GM10248 (cell line): ENCODE data around the gene CUX1.

ENCODE experiments used
- CTCF ChIA-PET: fragments of 300-600 bp; sonication (Branson Sonifier 250); formaldehyde crosslinking; extraction: SDS; loops from one replicate; lab custom pipeline; 2021; ENCODE audit warnings: antibody characterized with exemption; lab: Yijun Ruan, JAX
- POLR2A ChIA-PET: fragments of 350-650 bp; sonication (Branson Sonifier 250); formaldehyde crosslinking; extraction: SDS; loops from one replicate; lab custom pipeline; 2020; ENCODE audit warnings: antibody characterized with exemption; lab: Yijun Ruan, JAX
- DNase-seq: peaks from one replicate; pipeline ENCODE4 v3.0.0; 2012; ENCODE audit errors: extremely low spot score
- TF ChIP-seq, protein P1 (sequence below): IDR thresholded peaks from 2 replicates; pipeline ENCODE4 v1.5.1; 2012; ENCODE audit warnings: mild to moderate bottlenecking, low read depth; ENCODE audit errors: extremely low read depth, missing control alignments, control extremely low read depth

CUX1 gene

DNA sequence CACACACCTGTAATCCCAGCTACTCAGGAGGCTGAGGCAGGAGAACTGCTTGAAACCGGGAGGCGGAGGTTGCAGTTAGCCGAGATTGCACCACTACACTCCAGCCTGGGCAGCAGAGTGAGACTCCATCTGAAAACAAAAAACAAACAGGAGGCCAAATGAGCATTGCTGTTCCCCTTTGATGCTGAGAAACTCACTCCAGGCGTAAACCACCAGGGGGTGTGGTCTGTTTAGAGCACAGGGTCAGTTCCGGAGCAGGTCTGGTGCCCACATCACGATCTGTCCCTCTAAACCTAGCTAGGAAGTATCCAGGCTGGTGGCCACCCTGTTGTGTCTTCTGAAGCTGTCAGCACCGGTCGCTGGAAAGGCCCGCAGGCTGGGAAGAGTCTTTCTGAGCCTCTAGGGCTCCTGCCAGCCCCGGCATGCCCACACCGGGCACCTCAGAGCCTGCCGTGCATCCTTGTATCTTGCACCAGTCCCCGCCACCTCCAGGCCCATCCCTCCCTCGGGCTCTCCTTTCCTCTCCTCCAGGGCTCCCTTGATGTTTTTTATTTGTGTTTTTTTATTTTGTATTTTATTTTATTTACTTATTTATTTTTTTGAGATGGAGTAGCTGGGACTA, 402.9 kb downstream of the CUX1 start:
- TF ChIP-seq, protein P1, sequence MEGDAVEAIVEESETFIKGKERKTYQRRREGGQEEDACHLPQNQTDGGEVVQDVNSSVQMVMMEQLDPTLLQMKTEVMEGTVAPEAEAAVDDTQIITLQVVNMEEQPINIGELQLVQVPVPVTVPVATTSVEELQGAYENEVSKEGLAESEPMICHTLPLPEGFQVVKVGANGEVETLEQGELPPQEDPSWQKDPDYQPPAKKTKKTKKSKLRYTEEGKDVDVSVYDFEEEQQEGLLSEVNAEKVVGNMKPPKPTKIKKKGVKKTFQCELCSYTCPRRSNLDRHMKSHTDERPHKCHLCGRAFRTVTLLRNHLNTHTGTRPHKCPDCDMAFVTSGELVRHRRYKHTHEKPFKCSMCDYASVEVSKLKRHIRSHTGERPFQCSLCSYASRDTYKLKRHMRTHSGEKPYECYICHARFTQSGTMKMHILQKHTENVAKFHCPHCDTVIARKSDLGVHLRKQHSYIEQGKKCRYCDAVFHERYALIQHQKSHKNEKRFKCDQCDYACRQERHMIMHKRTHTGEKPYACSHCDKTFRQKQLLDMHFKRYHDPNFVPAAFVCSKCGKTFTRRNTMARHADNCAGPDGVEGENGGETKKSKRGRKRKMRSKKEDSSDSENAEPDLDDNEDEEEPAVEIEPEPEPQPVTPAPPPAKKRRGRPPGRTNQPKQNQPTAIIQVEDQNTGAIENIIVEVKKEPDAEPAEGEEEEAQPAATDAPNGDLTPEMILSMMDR: no peak
- DNase-seq: no peak
- ChIA-PET CTCF (no interaction called here), POLR2A (no interaction called here)

DNA sequence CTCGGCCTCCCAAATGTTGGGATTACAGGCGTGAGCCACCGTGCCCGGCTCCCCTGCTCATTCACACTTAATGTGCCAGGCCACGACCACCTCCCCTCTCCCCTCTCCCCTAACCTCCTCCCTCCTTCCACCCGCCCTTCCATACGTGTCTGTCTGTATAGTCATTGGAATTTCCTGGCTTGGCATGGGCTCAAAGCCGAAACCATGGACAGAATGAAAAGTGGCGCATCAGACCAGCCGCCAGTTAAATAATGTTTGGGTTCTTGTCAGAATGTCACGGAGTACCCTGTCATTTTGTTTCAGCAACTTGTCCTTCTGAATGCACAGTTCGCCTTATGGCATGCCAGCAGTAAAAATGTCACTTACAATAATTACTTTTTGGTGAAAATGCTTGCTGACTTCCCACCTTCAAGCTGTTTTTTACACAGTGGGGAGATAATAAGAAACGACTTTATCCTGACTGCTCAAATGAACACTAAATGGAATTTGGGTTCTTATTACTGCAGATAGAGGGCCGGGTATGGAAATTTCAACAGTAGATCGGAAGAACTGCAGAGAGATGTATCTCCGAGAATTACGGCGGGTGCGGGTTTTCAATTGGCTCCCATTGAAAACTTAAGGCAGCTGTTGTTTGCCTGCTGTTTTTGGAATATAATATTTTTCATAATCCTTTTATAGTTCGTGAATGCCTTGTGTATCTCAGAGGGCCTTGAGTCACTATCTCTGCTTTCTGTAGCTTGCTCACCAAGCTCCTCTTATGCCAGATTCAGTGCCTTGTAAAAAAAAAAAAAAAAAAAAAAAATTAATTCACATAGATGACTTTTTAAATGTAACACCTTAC, 403.8 kb downstream of the CUX1 start:
- POLR2A ChIA-PET: interaction anchor here (0.6 kb wide), 1 partner anchor 42 kb away, joined by 7 read pairs; no protein-coding TSS in a partner anchor
- TF ChIP-seq, protein P1: no peak
- no peak for DNase-seq
- CTCF ChIA-PET: no interaction called here

DNA sequence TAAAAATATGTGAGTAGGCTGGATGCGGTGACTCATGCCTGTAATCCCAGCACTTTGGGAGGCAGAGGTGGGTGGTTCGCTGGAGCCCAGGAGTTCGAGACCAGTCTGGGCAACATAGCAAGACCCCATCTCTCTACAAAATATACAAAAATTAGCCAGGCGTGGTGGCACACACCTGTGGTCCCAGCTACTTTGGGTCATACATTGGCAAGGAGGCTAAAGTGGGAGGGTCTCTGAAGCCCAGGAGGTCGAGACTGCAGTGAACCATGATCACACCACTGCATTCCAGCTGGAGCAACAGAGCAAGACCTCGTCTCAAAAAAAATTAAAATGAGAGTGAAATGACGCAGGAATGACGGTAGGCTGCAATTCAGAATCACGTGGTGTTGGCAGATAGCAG, 404.5 kb downstream of the CUX1 start:
- DNase-seq: no peak
- CTCF ChIA-PET: no interaction called here

DNA sequence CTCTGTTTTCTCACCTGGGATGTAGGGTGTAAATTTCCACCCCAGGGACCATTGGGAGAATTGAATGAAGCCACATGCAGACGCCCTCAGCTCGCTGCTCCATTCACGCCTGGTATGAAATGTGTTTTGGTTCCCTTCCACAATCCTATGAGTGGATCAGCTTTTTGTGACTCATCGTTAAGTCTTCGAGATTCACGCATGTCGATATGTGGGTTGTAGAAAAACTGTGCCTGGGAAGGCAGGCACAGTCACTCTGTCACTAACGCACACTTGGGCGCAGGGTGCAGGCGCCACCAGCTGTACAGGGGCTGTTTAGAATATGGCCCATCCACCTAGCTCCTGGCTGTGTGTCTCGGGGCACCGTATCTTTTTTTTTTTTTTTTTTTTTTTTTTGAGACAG, 405.0 kb downstream of the CUX1 start:
- DNase-seq: no peak
- POLR2A ChIA-PET: no interaction called here
- CTCF ChIA-PET: no interaction called here
- TF ChIP-seq, protein P1: no peak

More for the DNA sequence above, 404.5 kb downstream of the CUX1 start:
- TF ChIP-seq, protein P1: no peak
- POLR2A ChIA-PET: interaction anchor here (0.6 kb wide), 1 partner anchor 41 kb away, joined by 7 read pairs; no protein-coding TSS in a partner anchor

DNA sequence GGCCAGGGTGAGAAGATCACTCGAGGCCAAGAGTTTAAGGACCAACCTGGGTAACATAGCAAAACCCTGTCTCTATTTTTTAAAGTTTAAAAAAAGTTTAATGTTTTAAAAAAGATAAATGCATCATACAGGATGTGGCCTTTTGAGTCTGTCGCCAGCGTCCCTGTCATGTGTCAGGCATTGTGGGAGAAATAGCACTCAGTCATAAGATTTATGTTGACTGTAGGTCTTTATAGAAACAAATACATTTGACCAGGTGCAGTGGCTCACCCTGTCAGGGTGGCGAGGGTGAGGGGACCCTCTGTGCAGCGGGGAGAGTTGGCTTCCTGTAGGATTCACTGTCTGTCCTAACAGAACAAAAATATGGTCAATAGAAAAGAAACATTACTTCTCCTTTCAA, 405.8 kb downstream of the CUX1 start:
- CTCF ChIA-PET: interaction anchor here (1.2 kb wide), 1 partner anchor 13 kb away, joined by 3 read pairs; no protein-coding TSS in a partner anchor
- TF ChIP-seq, protein P1: no peak
- POLR2A ChIA-PET: no interaction called here

DNA sequence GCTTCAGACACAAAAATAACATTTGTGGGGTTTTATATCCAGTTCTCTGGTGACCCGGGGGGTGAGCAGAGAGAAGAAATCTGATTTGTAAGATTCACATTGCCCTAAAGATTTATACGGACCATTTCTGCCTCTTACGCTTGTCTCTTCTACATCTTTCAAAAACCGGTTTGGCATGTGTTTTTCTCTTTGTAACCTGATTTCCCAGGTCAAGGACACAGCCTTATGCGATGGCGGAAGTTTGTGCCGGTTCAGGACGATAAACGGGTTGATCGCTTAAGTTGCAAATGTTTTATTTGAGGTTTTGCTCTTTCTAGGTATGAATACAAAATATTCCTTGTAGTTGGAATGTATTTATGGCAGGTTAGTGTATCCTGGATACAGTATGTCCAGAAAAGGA, 407.6 kb downstream of the CUX1 start:
- no peak for DNase-seq
- ChIA-PET CTCF (interaction anchor here (3.6 kb wide), 1 partner anchor 11 kb away, joined by 17 read pairs; no protein-coding TSS in a partner anchor), POLR2A (no interaction called here)
- TF ChIP-seq, protein P1: no peak

More for the DNA sequence above, 405.8 kb downstream of the CUX1 start:
- no peak for DNase-seq
